Hematopoietic multipotent progenitor cell treated with erythropoietin and hydrocortisone succinate and interleukin-3 and kit ligand, for 6 days (in vitro differentiated cells): ENCODE data around the gene FOXN1.
A peak's percentile ranks its signal among the peaks of the same experiment; 100 is the strongest.
"Not testable (repeated sequence)": the region's sequence is repeated elsewhere in the genome, so short reads cannot be mapped to it uniquely, and the experiment has no call there.

ENCODE experiments used
- DNase-seq: peaks from one replicate; pipeline ENCODE4 v3.0.0-alpha.2; 2015

FOXN1 gene

GRCh38 chr17:28501421-28502284 lies 4.5 kb upstream of the FOXN1 start:
- no peak for DNase-seq

- DNase-seq, result no peak
Measured at GRCh38 chr17:28503420-28503819, 2.7 kb upstream of the FOXN1 start.

DNA sequence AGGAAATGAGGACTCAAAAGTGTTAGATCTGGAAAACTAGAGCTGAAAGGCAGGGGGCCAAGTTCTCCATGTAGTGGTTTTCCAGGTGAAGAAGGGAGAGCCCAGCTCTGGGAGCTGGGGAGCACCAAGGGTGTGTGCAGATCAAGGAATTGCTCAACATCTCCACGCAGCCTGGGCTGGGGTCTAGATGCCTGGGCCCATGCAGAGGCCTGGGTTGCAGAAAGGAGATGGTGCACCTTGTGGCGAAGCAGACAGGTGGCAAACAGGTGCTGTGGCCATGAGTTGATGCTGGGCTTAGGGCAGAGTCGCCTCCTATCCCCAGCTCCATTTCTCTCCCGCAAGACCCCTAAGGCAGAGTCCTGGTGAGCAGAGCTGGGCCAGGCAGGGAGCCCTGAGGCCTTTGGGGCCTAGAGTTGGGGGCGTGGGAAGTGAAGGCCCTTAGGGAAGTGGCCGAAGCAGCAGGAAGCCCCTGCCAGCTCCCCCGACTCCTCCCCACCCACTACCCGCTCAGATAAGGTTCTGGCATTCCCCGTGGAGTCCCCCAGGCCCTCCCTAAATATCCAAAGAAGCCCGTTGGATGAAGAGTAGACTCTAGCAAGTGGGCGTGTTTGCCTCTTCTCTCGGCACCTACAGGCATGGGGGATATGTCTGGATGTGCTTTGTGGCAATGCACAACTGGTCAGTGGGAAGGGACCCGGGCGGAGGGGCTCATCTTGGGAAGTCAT lies 777 bp downstream of the FOXN1 start:
- DNase-seq, result no peak

- no peak for DNase-seq
Measured at GRCh38 chr17:28507567-28508203, 1.5 kb downstream of the FOXN1 start.

- no peak for DNase-seq
Measured at GRCh38 chr17:28508211-28508724, 2.1 kb downstream of the FOXN1 start.

GRCh38 chr17:28509789-28510188 lies 3.6 kb downstream of the FOXN1 start:
- peak; percentile 27 for DNase-seq

DNA sequence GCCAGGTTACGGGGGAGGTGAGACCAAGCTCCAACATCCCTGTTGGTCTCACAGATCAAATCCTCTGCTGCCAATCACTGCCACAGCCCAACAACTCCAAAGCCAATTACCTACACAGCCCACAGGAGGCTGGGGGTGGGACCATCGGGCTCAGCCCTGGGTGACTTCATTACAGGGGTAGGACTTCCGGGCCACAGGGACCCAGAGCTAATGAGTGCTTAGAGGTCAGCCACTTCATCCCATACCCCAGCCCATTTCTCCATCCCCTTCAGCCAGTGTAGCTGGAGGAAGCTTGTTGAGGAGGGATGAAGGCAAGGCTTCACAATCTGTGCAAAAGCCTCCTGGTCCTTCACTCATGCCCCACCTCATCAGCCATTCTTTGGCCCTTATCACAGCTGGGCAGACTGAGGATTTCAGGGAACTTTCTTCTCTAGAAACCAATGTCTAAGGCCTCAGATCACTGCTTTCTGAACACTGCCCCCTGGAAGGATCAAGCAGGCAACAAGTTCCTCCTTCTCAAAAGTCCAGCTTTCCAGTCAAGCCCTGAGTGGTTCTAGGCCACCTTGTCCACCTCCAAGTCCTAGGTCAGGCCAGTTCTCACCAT lies 5.8 kb downstream of the FOXN1 start:
- no peak for DNase-seq

GRCh38 chr17:28513476-28513875 lies 7.3 kb downstream of the FOXN1 start:
- no peak for DNase-seq

DNA sequence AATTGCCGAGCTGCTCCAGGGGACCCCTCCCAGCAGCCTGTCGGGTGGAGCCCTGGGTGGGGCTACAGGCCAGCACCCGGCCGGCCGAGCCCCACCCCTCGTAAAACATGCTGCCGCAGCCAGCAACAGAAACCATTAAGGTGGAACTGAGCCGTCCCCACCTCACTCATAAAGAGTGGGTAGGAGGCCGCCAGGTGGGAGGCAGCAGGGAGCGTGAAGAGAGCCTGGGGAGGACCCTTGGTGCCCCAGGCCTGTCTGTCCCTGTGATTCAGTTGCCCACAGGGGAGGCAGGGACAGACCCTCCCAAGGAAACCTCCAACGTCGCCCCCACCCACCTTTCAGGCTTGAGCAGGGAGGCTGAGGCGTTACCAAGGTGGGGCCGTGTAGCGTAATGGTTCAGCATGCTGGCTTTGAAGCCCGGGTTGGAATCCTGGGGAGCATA lies 8.4 kb downstream of the FOXN1 start:
- DNase-seq, result no peak

- DNase-seq, result no peak
Measured at GRCh38 chr17:28515518-28515917, 9.4 kb downstream of the FOXN1 start.

- peak; percentile 48 for DNase-seq
Measured at GRCh38 chr17:28518132-28518531, 12.0 kb downstream of the FOXN1 start.

GRCh38 chr17:28518578-28518977 lies 12.4 kb downstream of the FOXN1 start:
- DNase-seq, result no peak

DNA sequence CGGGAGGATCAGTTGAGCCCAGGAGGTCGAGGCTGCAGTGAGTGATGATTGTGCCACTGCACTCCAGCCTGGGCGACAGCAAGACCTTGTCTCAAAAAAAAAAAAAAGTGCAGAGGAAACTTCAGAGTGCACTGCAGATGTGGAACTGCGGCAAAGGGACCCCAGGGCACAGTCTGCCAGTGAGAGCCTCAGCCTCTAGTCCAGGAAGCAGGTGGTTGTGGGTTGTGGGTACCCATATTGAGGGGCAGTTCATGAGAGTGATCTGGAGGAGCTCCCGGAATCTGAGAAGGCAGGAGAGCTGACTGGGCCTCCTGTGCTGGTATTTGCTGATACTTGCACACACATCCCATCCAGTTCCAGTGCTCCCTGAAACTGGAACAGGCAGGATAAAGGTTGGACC lies 13.1 kb downstream of the FOXN1 start:
- DNase-seq, result peak; percentile 39

- DNase-seq, result no peak
Measured at GRCh38 chr17:28520687-28521086, 14.5 kb downstream of the FOXN1 start.

GRCh38 chr17:28521311-28522085 lies 15.3 kb downstream of the FOXN1 start:
- DNase-seq, result no peak

DNA sequence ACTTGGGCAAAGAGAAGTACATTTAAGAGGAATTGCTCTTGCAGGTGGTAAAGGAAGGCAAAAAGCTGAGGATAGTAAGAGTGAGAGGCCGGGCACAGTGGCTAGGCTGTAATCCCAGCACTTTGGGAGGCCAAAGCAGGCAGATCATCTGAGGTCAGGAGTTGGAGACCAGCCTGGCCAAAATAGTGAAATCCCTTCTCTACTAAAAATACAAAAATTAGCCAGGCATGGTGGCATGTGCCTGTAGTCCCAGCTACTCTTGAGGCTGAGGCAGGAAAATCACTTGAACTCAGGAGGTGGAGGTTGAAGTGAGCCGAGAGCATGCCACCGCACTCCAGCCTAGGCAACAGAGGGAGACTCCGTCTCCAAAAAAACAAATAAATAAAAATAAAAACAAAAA lies 16.1 kb downstream of the FOXN1 start:
- DNase-seq, result not testable (repeated sequence)

DNA sequence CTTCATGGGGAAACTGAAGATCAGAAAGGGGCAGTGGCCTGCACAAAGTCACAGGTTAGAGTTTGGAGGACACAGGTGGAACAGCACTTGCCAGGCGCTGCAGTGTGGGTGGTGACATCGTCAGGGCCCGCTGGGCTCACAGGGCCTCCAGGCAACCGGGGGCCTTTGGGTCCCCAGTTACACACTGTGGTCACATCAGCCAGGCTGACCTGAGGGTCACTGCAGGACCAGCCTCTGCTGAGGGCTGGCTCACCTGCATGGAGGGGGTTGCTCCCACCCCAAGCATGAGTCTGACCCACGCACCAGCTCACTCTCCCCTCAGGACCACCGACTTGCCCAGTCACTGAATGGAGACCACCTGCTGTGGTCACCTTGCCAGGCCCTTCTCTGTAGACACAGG lies 17.0 kb downstream of the FOXN1 start:
- no peak for DNase-seq

DNA sequence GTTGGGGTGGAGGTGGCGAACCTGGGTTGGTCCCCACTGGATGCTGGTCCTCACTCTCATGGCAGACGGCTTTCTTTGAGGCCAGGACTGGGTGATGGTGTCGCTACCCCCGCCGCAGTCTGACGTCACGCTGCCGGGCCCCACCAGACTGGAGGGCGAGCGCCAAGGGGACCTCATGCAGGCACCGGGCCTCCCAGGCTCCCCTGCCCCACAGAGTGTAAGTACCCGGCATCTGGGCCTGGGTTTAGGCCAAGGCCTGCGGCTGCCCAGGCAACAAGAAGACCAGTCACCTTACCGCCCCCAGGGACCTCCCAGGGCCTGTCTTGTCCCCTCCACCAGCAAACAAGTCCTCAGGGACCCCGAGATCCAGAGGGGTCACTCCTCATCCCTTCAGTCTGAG lies 17.7 kb downstream of the FOXN1 start:
- no peak for DNase-seq

DNA sequence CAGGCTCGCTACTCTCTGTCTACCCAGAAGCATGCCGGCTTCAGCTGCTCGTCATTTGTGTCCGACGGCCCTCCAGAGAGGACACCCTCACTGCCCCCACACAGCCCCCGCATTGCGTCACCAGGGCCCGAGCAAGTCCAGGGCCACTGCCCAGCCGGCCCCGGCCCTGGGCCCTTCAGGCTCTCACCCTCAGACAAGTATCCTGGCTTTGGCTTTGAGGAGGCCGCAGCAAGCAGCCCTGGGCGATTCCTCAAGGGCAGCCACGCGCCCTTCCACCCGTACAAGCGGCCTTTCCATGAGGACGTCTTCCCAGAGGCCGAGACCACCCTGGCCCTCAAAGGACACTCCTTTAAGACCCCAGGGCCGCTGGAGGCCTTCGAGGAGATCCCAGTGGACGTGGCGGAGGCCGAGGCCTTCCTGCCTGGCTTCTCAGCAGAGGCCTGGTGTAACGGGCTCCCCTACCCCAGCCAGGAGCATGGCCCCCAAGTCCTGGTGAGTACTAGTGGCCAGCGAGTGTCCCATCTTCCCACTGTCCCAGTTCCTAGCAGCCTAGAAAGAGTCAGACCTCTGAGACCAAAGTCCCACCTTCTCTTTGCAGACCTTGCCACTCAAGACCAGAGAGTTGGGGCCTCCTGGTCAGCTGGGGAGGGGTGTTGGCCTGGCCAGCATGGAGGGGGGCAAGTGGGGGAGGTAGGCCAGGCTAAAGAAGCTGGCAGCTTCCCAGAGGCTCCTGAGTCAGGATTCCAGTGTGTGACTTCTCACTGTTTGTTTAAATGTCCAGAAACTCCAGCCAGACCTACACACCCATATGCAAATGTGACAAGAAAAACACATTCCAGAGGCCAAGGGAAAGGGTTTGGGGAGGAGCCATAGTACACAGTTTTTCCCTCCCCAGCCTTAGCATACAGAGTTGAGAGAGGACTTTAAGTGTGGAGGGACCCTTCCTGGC lies 18.6 kb downstream of the FOXN1 start:
- DNase-seq, result no peak

DNA sequence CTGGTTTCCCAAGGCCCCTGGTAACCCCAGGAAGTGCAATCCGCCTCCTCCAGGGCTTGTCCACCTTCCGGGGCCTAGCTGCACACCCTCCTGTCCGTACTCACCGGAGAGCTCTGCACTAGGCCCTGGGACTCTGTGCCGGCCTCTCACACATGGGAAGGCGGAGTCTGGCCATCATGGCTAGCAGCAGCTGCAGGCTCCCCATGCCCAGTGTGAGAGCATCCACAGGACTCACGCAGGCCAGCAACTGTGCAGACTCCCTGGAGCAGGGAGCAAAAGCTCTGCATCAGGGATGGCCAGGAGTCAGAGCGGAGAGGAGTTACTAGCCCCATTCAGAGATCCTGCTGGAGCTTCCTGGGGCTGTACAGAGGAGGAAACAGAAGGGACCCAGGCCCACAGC lies 20.2 kb downstream of the FOXN1 start:
- no peak for DNase-seq

DNA sequence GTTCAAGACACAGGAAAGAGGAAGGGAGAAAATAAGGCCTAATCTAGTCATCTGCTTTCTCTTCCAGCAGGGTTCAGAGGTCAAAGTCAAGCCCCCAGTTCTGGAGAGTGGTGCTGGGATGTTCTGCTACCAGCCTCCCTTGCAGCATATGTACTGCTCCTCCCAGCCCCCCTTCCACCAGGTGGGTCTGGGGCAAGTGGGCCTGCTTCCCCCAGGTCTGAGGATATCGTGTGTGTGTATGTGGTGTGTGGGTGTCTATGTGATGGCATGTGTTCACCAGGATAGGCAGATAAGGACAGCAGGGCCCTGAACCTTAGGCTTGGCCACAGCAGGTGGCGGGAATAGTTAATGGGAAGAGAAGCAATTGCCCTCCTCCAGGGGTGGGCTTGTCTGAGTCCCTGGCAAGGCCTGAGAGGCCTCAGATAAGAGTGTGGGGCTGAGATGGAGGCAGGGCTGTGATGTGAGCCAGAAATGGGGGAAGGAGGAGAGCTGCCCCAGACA lies 21.1 kb downstream of the FOXN1 start:
- DNase-seq, result peak; percentile 87
